HUES6 (cell line): ENCODE measurements around the gene WWTR1.

Experiments used
- H3K27ac ChIP-seq: 2 replicates; pipeline ENCODE4 v1.7.0; 2013; ENCODE audit warnings: low read depth, mild to moderate bottlenecking, low read length, inconsistent platforms
- H3K27me3 ChIP-seq: 2 replicates; pipeline ENCODE4 v1.6.1; 2013; ENCODE audit warnings: low read length; ENCODE audit not compliant: control insufficient read depth, insufficient read depth
- H3K36me3 ChIP-seq: 2 replicates; pipeline ENCODE4 v1.6.1; 2013; ENCODE audit warnings: low read length; ENCODE audit not compliant: control insufficient read depth, insufficient read depth
- H3K4me1 ChIP-seq: 2 replicates; pipeline ENCODE4 v1.6.1; 2013; ENCODE audit warnings: low read length; ENCODE audit not compliant: control insufficient read depth, insufficient read depth
- H3K4me3 ChIP-seq: 2 replicates; pipeline ENCODE4 v1.5.1; 2013; ENCODE audit warnings: low read depth, low read length
- H3K9ac ChIP-seq: one replicate; pipeline ENCODE4 v1.6.1; 2013; ENCODE audit warnings: mild to moderate bottlenecking, low read length
- H3K9me3 ChIP-seq: 2 replicates; pipeline ENCODE4 v1.6.1; 2013; ENCODE audit warnings: low read depth, low read length; ENCODE audit not compliant: control insufficient read depth, insufficient read depth

The WWTR1 gene

GRCh38 chr3:149673393-149673792 is 15.6 kb upstream of the WWTR1 start:
- no peaks in the 10 kb centered on the region for H3K9me3 ChIP-seq
- H3K9ac ChIP-seq = no peak overlapping the region
- peaks cover 4% of the 10 kb centered on the region; the same call in 1 of the 2 replicates for H3K27me3 ChIP-seq
- no peak overlapping the region for H3K4me3 ChIP-seq
- peaks cover 29% of the 10 kb centered on the region for H3K4me1 ChIP-seq
- H3K36me3 ChIP-seq = no peaks in the 10 kb centered on the region
- H3K27ac ChIP-seq = no peak overlapping the region

DNA sequence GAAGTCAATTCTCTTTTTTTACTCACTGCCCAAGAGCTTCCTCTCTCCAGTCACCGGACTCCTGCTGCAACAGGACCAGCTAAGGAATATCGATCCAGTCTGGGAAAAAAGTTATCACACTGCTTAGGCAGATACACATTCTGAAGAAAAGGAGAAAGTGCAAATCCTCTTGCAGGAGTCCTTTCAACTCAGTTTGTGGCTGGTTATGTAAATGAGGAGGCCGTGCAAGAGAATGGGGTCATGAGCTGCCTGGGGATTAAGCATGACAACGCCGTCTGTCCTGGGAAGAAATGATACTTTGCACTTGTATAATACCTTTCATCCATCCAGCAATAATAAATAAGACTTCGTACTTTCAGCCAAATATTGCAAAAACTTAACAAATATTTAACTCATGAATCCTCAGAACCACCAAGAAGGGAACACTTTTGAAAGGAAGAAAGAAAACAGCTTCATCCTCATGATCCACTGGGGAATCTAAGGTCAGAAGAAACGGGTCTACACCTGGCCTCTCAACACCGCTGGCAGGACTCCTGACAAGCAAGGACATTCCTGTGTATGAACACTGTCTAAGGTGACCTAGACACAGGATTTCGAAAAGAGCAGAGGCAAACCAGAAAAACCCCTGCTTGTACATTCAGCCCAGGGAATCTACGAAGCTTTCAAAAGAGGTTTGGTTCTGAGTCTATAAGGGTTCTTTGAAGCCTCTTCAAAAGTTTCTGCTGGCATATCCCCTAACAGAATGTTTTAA is 13.1 kb upstream of the WWTR1 start:
- Histone ChIP-seq H3K9me3 (no peaks in the 10 kb centered on the region), H3K27me3 (peaks cover 4% of the 10 kb centered on the region; the same call in 1 of the 2 replicates), H3K27ac (no peak overlapping the region; the same call in 1 of the 2 replicates), H3K4me1 (peaks cover 23% of the 10 kb centered on the region), H3K4me3 (peak overlapping the region; percentile 26; the same call in 1 of the 2 replicates), H3K9ac (peak overlapping the region; percentile 28), H3K36me3 (no peaks in the 10 kb centered on the region)

GRCh38 chr3:149667576-149667975 is 9.8 kb upstream of the WWTR1 start:
- Histone ChIP-seq H3K9ac (no peak overlapping the region), H3K27me3 (peaks cover 4% of the 10 kb centered on the region; the same call in 1 of the 2 replicates), H3K9me3 (no peaks in the 10 kb centered on the region), H3K4me1 (peaks cover 35% of the 10 kb centered on the region), H3K4me3 (no peak overlapping the region), H3K36me3 (no peaks in the 10 kb centered on the region), H3K27ac (no peak overlapping the region)

DNA sequence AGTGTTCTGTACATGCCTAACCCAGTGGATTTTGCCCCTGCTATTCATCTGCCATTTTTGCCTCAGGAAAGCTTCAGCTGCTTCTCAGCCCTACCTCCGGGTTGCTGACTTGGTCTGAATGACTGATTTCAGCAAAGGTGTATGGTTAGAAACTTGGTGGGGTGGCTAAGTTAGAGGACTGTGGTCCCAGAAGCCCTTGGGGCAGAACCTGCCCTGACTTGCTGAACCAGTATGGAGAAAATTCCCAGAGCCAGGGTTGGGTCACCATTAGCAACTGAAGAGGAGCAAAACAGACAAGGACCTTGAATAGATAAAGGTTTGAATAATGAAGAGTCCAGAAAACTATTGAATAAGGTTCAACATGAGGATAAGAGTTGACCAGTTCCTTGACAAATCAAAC is 6.1 kb upstream of the WWTR1 start:
- no peaks in the 10 kb centered on the region for H3K27me3 ChIP-seq
- no peak overlapping the region for H3K9ac ChIP-seq
- H3K4me1 ChIP-seq = peaks cover 39% of the 10 kb centered on the region
- no peak overlapping the region for H3K4me3 ChIP-seq
- no peak overlapping the region for H3K27ac ChIP-seq
- no peaks in the 10 kb centered on the region for H3K9me3 ChIP-seq
- no peaks in the 10 kb centered on the region for H3K36me3 ChIP-seq

DNA sequence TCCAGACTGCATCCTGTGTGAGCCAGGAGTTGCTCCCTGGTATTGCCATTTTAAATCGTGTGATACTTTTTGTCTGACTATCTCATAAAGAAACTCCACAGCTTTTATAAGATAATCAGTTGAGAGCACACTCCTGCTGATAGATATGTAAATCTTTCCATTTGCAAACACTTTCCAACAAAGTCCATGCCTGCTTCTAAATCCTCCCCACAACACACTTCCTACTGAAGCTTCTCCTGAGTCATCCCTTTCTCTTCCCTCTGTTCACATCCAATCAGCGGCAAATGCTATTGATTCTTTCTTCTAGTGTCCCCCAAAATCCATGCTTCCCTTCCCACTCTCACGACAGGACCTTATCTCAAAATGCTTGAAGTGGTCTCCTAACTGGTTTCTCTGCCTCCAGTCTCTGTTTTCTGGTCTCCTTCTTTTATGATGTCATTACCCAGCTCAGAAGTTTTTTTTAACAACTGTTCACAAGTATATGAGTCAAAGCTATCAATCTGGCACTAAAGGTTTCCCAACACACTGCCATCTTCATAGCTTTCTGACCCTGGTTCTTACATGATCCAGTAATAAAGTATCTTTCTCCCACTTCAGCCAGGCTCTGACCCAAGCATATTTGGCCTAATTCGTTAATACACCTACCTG is 4.5 kb upstream of the WWTR1 start:
- H3K9me3 ChIP-seq = no peaks in the 10 kb centered on the region
- no peak overlapping the region for H3K4me3 ChIP-seq
- H3K9ac ChIP-seq = no peak overlapping the region
- H3K36me3 ChIP-seq = no peaks in the 10 kb centered on the region
- no peaks in the 10 kb centered on the region for H3K27me3 ChIP-seq
- peak overlapping the region; percentile 37; the same call in 1 of the 2 replicates for H3K27ac ChIP-seq
- H3K4me1 ChIP-seq = peaks cover 44% of the 10 kb centered on the region

DNA sequence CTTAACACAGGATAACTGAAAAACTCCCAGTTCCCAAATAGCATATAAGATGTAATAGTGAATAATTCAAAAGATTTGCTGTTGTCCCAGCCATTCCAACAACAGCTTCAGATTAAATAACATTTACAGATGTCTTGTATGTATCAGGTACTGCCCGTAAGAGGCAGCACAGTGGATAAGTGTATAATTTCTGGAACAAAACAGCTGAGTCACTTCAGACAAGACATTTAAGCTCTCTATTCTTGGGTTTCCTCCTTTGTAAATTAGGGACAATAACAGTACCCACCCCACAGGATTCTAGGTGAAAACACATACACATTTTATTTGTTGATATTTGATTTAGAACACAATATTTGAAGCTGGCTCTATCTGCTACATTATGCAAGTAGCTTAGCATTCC is 2.6 kb upstream of the WWTR1 start:
- H3K27ac ChIP-seq = no peak overlapping the region

GRCh38 chr3:149658744-149659497 is 1.1 kb upstream of the WWTR1 start:
- H3K27ac ChIP-seq = peak overlapping the region; percentile 99

More for the DNA sequence above, 2.6 kb upstream of the WWTR1 start:
- peaks cover 4% of the 10 kb centered on the region for H3K36me3 ChIP-seq
- H3K9ac ChIP-seq = peak overlapping the region; percentile 22
- no peak overlapping the region for H3K4me3 ChIP-seq
- no peaks in the 10 kb centered on the region for H3K27me3 ChIP-seq
- H3K9me3 ChIP-seq = no peaks in the 10 kb centered on the region
- H3K4me1 ChIP-seq = peaks cover 57% of the 10 kb centered on the region

DNA sequence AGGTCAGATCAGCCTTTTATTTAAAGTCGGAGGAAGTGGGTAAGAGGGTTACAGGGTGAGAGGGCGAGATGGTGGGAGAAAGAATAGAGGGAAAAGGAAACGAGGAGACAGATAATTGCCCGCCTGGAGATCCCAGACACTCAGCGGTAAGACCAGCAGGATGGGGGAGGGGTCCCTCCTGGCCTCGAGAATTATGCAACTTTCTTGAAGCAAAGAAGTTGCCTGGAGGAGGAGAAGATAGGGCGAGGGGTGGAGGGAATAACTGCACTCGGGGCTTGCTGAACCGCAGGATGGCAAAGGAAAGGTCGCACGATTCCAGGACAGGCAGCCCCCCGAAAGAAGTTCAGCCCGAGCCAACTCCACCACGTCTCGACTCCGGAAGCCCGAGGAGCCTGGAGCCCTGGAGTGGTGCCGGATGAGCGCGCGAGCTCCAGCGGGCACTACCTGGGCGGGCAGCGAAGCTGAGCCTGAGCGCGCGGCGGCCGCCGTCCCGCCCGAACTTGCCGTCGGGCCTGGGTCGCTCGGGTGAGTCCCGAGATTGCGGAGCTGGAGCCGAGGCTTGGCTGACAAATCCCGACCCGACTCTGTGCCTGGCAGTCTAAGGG is 402 bp downstream of the WWTR1 start:
- no peaks in the 10 kb centered on the region for H3K27me3 ChIP-seq
- peak overlapping the region; percentile 99 for H3K27ac ChIP-seq
- H3K9ac ChIP-seq = peak overlapping the region; percentile 99
- peaks cover 50% of the 10 kb centered on the region for H3K4me1 ChIP-seq
- H3K36me3 ChIP-seq = peaks cover 22% of the 10 kb centered on the region
- H3K4me3 ChIP-seq = peak overlapping the region; percentile 91
- H3K9me3 ChIP-seq = no peaks in the 10 kb centered on the region

More at GRCh38 chr3:149658744-149659497, 1.1 kb upstream of the WWTR1 start:
- Histone ChIP-seq H3K4me3 (peak overlapping the region; percentile 91), H3K9ac (peak overlapping the region; percentile 99), H3K36me3 (peaks cover 11% of the 10 kb centered on the region), H3K9me3 (no peaks in the 10 kb centered on the region), H3K4me1 (peaks cover 59% of the 10 kb centered on the region), H3K27me3 (no peaks in the 10 kb centered on the region)

DNA sequence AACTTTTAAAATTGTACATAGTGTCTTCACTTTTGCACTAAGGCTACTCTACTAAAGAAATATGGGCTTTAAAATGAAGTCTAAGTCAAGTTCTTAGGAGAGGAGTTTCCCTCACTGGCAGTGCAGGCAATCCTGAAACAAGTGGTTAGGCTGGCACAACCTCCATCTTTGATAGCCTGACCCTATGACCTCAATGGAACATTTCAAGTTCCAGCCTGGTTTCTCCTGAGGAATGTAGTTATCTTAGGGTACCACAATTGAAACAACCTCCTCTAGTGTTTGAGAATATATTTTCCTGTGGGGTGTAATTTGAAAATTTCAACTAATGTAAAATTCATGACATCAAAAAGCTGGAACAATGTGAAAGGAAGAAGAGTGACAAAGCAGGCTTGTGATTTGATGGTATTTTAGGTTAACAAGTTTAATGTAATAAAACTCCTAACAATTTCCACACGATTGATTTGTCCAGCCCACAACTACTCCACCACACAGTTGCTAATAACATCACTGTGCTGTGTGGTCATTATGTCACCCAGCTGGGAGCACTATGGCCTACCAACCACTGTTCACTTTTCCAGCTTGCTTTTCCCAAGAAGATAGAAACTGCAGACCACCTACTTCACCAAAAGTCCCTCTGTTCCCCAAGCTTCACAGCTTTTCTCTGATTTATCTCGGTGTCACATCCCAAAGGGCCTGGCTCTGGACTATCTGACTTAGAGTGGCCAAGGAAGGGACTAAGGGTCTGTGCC is 1.8 kb downstream of the WWTR1 start:
- H3K9me3 ChIP-seq = peaks cover 2% of the 10 kb centered on the region; the same call in 1 of the 2 replicates
- H3K4me3 ChIP-seq = peak overlapping the region; percentile 91
- H3K27ac ChIP-seq = no peak overlapping the region; the same call in 1 of the 2 replicates
- H3K36me3 ChIP-seq = peaks cover 32% of the 10 kb centered on the region
- peak overlapping the region; percentile 99 for H3K9ac ChIP-seq
- peaks cover 47% of the 10 kb centered on the region for H3K4me1 ChIP-seq
- no peaks in the 10 kb centered on the region for H3K27me3 ChIP-seq

DNA sequence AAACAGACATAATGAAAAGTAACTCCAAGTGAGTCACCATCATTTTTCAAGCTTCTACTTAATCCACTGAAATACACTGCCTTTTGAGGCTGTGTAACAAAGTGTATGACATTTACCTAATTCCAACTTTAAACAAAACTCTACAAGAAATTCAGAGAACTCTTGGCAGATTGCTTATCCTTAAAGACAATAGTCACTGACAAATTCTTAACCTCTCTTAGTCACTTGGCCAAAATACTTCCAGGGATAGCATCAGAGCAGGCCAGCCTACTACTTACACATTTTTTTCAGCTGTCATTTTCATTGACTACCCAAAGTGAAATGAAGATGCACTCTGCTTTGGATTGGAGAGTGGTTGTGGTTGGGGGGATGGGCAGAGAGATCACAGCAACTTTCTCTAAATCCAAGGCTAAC is 3.6 kb downstream of the WWTR1 start:
- H3K36me3 ChIP-seq = peaks cover 47% of the 10 kb centered on the region
- no peak overlapping the region for H3K27ac ChIP-seq
- H3K27me3 ChIP-seq = no peaks in the 10 kb centered on the region
- H3K9ac ChIP-seq = no peak overlapping the region
- H3K9me3 ChIP-seq = peaks cover 2% of the 10 kb centered on the region; the same call in 1 of the 2 replicates
- peaks cover 32% of the 10 kb centered on the region for H3K4me1 ChIP-seq
- peak overlapping the region; percentile 23; the same call in 1 of the 2 replicates for H3K4me3 ChIP-seq
